IPS-NIHi11 (cell line): ENCODE data around the gene SPINK1.
"Not testable (repeated sequence)": the region's sequence is repeated elsewhere in the genome, so short reads cannot be mapped to it uniquely, and the experiment has no call there.

ENCODE experiments used
- DNase-seq: peaks from one replicate; pipeline ENCODE4 v3.0.0; 2012; ENCODE audit warnings: mixed read lengths, low spot score

SPINK1 gene

GRCh38 chr5:147854894-147855773 is 23.7 kb upstream of the SPINK1 start:
- DNase-seq: no peak

GRCh38 chr5:147854331-147854730 is 22.9 kb upstream of the SPINK1 start:
- no peak for DNase-seq

- no peak for DNase-seq
These were observed 22.0 kb upstream of the SPINK1 start for GRCh38 chr5:147853372-147853987.

GRCh38 chr5:147852365-147852764 is 20.9 kb upstream of the SPINK1 start:
- DNase-seq: no peak

- no peak for DNase-seq
These were observed 20.1 kb upstream of the SPINK1 start for GRCh38 chr5:147851578-147851977.

- DNase-seq: no peak
These were observed 17.8 kb upstream of the SPINK1 start for GRCh38 chr5:147849226-147849625.

- no peak for DNase-seq
These were observed 14.1 kb upstream of the SPINK1 start for GRCh38 chr5:147845618-147846017.

- no peak for DNase-seq
These were observed 13.4 kb upstream of the SPINK1 start for GRCh38 chr5:147844846-147845245.

- no peak for DNase-seq
These were observed 11.4 kb upstream of the SPINK1 start for GRCh38 chr5:147842869-147843268.

- no peak for DNase-seq
These were observed 5.0 kb upstream of the SPINK1 start for GRCh38 chr5:147836439-147836838.

GRCh38 chr5:147835386-147835798 is 3.9 kb upstream of the SPINK1 start:
- no peak for DNase-seq

GRCh38 chr5:147832541-147832940 is 1.1 kb upstream of the SPINK1 start:
- no peak for DNase-seq

- no peak for DNase-seq
These were observed 1.4 kb downstream of the SPINK1 start for GRCh38 chr5:147830035-147830434.

GRCh38 chr5:147827017-147827416 is 4.5 kb downstream of the SPINK1 start:
- not testable (repeated sequence) for DNase-seq

GRCh38 chr5:147826361-147826760 is 5.1 kb downstream of the SPINK1 start:
- no peak for DNase-seq

GRCh38 chr5:147822686-147823491 is 8.6 kb downstream of the SPINK1 start:
- DNase-seq: peak; percentile 67

- not testable (repeated sequence) for DNase-seq
These were observed 9.2 kb downstream of the SPINK1 start for GRCh38 chr5:147822222-147822621.

GRCh38 chr5:147821766-147822165 is 9.7 kb downstream of the SPINK1 start:
- no peak for DNase-seq

- no peak for DNase-seq
These were observed 12.2 kb downstream of the SPINK1 start for GRCh38 chr5:147819261-147819770.

GRCh38 chr5:147818290-147818689 is 13.2 kb downstream of the SPINK1 start:
- no peak for DNase-seq

- DNase-seq: no peak
These were observed 17.8 kb downstream of the SPINK1 start for GRCh38 chr5:147813696-147814095.
